GM12864 (cell line): ENCODE measurements around the gene KLK1.

Experiments used
- DNase-seq: peaks from one replicate; pipeline ENCODE4 v3.0.0-alpha.2; 2011; ENCODE audit warnings: low read depth
- H3K4me3 ChIP-seq: 2 replicates; pipeline ENCODE4 v1.5.1; 2011; ENCODE audit warnings: mild to moderate bottlenecking, low read depth, low read length, control low read depth
- TF ChIP-seq, protein P1 (sequence below): IDR thresholded peaks from 2 replicates; pipeline ENCODE4 v1.5.1; 2011; ENCODE audit warnings: low read depth, mild to moderate bottlenecking, moderate library complexity, low read length, control low read depth, inconsistent platforms; ENCODE audit errors: missing control alignments

KLK1 gene

DNA sequence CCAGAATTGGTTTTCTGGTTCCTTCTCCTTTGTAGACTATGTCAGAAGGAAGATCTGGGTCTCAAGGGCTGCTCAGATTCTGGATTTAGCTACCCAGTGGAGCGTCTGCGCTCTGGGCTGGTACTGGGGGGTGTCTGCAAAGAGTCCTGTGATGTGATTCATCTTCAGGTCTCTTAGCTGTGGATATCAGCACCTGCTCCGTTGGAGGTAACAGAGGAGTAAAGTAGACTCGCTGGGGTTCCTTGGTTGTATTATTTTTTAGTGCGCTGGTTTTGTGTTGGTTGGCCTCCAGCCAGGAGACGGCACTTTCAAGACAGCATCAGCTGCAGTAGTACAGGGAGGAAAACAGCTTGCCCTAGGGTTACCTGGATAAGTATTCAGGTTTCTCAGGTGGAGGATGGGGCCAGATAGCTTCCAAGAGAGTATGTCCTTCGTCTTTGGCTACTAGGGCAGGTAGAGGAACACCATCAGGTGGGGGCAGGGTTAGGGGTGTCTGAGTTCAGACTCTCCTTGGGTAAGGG, 20.2 kb upstream of the KLK1 start:
- no peak overlapping the region for H3K4me3 ChIP-seq
- no peak for DNase-seq
- TF ChIP-seq, protein P1, sequence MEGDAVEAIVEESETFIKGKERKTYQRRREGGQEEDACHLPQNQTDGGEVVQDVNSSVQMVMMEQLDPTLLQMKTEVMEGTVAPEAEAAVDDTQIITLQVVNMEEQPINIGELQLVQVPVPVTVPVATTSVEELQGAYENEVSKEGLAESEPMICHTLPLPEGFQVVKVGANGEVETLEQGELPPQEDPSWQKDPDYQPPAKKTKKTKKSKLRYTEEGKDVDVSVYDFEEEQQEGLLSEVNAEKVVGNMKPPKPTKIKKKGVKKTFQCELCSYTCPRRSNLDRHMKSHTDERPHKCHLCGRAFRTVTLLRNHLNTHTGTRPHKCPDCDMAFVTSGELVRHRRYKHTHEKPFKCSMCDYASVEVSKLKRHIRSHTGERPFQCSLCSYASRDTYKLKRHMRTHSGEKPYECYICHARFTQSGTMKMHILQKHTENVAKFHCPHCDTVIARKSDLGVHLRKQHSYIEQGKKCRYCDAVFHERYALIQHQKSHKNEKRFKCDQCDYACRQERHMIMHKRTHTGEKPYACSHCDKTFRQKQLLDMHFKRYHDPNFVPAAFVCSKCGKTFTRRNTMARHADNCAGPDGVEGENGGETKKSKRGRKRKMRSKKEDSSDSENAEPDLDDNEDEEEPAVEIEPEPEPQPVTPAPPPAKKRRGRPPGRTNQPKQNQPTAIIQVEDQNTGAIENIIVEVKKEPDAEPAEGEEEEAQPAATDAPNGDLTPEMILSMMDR = no peak

GRCh38 chr19:50843205-50843604, 19.6 kb upstream of the KLK1 start:
- TF ChIP-seq, protein P1 = no peak
- no peak for DNase-seq
- no peak overlapping the region for H3K4me3 ChIP-seq

GRCh38 chr19:50842130-50842529, 18.5 kb upstream of the KLK1 start:
- no peak for DNase-seq
- no peak overlapping the region for H3K4me3 ChIP-seq
- TF ChIP-seq, protein P1 = no peak

- TF ChIP-seq, protein P1 = no peak
- DNase-seq = no peak
- no peak overlapping the region for H3K4me3 ChIP-seq
Observed at GRCh38 chr19:50839712-50840655, 16.4 kb upstream of the KLK1 start.

DNA sequence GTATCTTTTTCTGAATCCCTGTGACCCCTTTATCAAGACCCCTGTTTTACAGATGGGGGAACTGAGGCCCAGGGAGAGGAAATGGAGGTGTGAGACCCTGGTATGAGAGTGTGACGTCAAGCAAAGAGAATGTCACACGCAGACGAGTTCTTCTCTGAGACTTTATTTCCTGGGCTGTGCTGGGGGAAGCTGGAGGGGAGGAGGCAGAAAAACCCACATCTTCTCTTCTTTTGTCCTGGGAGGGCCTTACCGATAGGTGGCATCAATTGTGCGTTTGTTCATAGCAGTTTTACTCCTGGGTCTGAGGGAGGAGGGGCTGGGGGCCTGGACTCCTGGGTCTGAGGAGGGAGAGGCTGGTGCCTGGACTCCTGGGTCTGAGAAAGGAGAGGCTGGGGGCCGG, 14.7 kb upstream of the KLK1 start:
- H3K4me3 ChIP-seq = no peak overlapping the region
- DNase-seq = no peak
- TF ChIP-seq, protein P1 = peak; percentile 53

DNA sequence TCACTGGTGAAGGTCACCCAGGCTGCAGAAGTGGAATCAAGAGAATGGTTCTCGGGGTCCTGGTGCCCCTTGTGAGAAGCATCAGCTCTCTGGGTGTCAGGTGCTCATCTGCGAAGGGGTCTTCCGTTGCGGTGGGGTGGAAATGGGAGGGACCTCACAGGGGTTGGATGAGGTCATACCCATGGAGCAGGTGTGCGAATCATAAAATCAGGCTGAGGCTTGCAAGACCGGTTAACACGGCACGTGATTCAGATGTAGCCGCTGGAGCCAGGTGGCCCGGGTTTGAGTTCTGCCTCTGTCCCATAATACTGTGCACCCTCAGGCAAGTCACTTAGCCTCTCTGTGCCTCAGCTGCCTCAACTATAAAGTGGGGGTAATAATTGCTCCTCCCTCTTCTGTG, 13.7 kb upstream of the KLK1 start:
- DNase-seq = no peak
- TF ChIP-seq, protein P1 = no peak
- H3K4me3 ChIP-seq = no peak overlapping the region
